K562 (cell line): Measurements from ENCODE around the gene SERHL2. TPM values are rescaled to one million over a fixed set of nuclear protein-coding genes. Genes with fewer than 3 reads are reported as not detected.

ENCODE experiments used
- ATAC-seq: fragments of 200-7000 bp; cut with Tn5 transposase; 3 replicates; pipeline ENCODE4 v1.9.1; 2020; ENCODE audit warnings: moderate library complexity
- BruUV-seq: library from RNA; stranded (reverse); fragments of 400-500 nt; replicated peaks from 2 replicates; lab custom pipeline; 2021; lab: Mats Ljungman, UMichigan
- CTCF ChIA-PET: fragments of 300-600 bp; formaldehyde crosslinking; extraction: SDS; loops from one replicate; lab custom pipeline; 2021; ENCODE audit warnings: low intra/inter-chr PET ratio; lab: Yijun Ruan, JAX
- POLR2A ChIA-PET: fragments of 300-600, 350-650 bp; sonication (Branson Sonifier 250); formaldehyde crosslinking; extraction: SDS; loops from one replicate; lab custom pipeline; 2021; ENCODE audit warnings: antibody characterized with exemption, inconsistent platforms; lab: Yijun Ruan, JAX
- DNase-seq, 4 experiments: peaks; one replicate each; pipeline versions ENCODE4 v3.0.0 to v3.0.0-alpha.2; 2011 to 2018; ENCODE audit warnings: low spot score in 3 of 4, mixed read lengths in 3 of 4; ENCODE audit errors: extremely low read depth in 1 of 4
- FAIRE-seq: peaks from 2 replicates; lab custom pipeline; 2011; peaks lifted over from hg19 to GRCh38; lab: Jason Lieb, UNC
- H2AFZ ChIP-seq: 2 replicates; pipeline ENCODE4 v1.6.0; 2011; ENCODE audit warnings: low read depth, low read length, control low read depth, inconsistent platforms
- H3K27ac ChIP-seq: fragments of 200-600 bp; 3 replicates; pipeline ENCODE4 v1.8.0; 2011; ENCODE audit warnings: low read depth, mild to moderate bottlenecking, control low read depth, inconsistent platforms, low read length, moderate library complexity, mixed read lengths; ENCODE audit errors: extremely low read depth
- H3K27me3 ChIP-seq, 2 experiments: fragments of 300-600 bp in 1 of 2; 2 replicates in 1 of 2; 3 replicates in 1 of 2; pipeline versions ENCODE4 v1.6.0 to v1.8.0; 2011; ENCODE audit warnings: inconsistent platforms in 2 of 2, low read length in 2 of 2, mild to moderate bottlenecking in 1 of 2, mixed read lengths in 1 of 2, moderate library complexity in 1 of 2; ENCODE audit not compliant: control insufficient read depth in 2 of 2, insufficient read depth in 2 of 2
- H3K36me3 ChIP-seq: fragments of 300-600 bp; 3 replicates; pipeline ENCODE4 v1.8.0; 2011; ENCODE audit warnings: mild to moderate bottlenecking, low read length, inconsistent platforms; ENCODE audit not compliant: control insufficient read depth, insufficient read depth
- H3K4me1 ChIP-seq, 2 experiments: fragments of 200-600 bp in 1 of 2; replicated peaks in 1 of 2; 2 replicates in 1 of 2; 3 replicates in 1 of 2; pipeline versions ENCODE4 v1.5.1 to v1.8.0; 2011; ENCODE audit warnings: inconsistent platforms in 2 of 2, low read length in 2 of 2, mild to moderate bottlenecking in 1 of 2, mixed read lengths in 1 of 2, moderate library complexity in 1 of 2; ENCODE audit not compliant: control insufficient read depth in 2 of 2, insufficient read depth in 2 of 2
- H3K4me2 ChIP-seq: 2 replicates; pipeline ENCODE4 v1.6.1; 2011; ENCODE audit warnings: low read length, control low read depth, inconsistent platforms, mixed read lengths; ENCODE audit not compliant: insufficient read depth
- H3K4me3 ChIP-seq: fragments of 200-600 bp; sonication (generic), shearing (Covaris generic); 2 replicates; pipeline ENCODE4 v1.5.1; 2016; ENCODE audit warnings: control low read depth, inconsistent platforms
- H3K79me2 ChIP-seq: fragments of 200-600 bp; 3 replicates; pipeline ENCODE4 v1.8.0; 2011; ENCODE audit warnings: low read length, inconsistent platforms; ENCODE audit not compliant: control insufficient read depth, insufficient read depth
- H3K9ac ChIP-seq, 2 experiments: 2 replicates each; pipeline versions ENCODE4 v1.6.0 to v1.6.1; 2011; ENCODE audit warnings: low read depth in 2 of 2, low read length in 2 of 2, control low read depth in 1 of 2, inconsistent platforms in 1 of 2, mild to moderate bottlenecking in 1 of 2, mixed read lengths in 1 of 2; ENCODE audit not compliant: insufficient read depth in 1 of 2
- H3K9me1 ChIP-seq: one replicate; pipeline ENCODE4 v1.6.0; 2011; ENCODE audit warnings: inconsistent platforms, mild to moderate bottlenecking, low read length, moderate library complexity; ENCODE audit not compliant: control insufficient read depth, insufficient read depth
- H3K9me3 ChIP-seq: replicated peaks from 2 replicates; pipeline ENCODE4 v1.5.1; 2011; ENCODE audit warnings: low read depth, low read length, inconsistent platforms; ENCODE audit not compliant: control insufficient read depth, insufficient read depth
- H4K20me1 ChIP-seq: replicated peaks from 2 replicates; pipeline ENCODE4 v1.6.1; 2011; ENCODE audit warnings: low read length, inconsistent platforms, mixed read lengths; ENCODE audit not compliant: control insufficient read depth, insufficient read depth
- FIP1L1 ChIP-seq: fragments of 200-400 bp; formaldehyde crosslinking; IDR thresholded peaks from 2 replicates; pipeline ENCODE4 v1.6.1; 2018; ENCODE audit warnings: mild to moderate bottlenecking, low read depth, low read length; ENCODE audit not compliant: poor library complexity, severe bottlenecking
- FOXM1 ChIP-seq, 2 experiments: fragments of 450-650 bp in 1 of 2; sonication (generic) in 1 of 2; formaldehyde crosslinking in 1 of 2; IDR thresholded peaks; 2 replicates each; pipeline versions ENCODE4 v1.6.1 to v1.9.0; 2017 to 2022; ENCODE audit warnings: low read depth in 2 of 2, mild to moderate bottlenecking in 2 of 2, missing genetic modification reagents in 1 of 2, moderate library complexity in 1 of 2
- GMEB1 ChIP-seq: fragments of 250-450 bp; sonication (Bioruptor Pico); IDR thresholded peaks from 2 replicates; pipeline ENCODE4 v1.4.0; 2020; ENCODE audit warnings: mild to moderate bottlenecking
- MBD1 ChIP-seq: fragments of 250-450 bp; sonication (Bioruptor Pico); IDR thresholded peaks from 2 replicates; pipeline ENCODE4 v1.8.0; 2022; ENCODE audit warnings: inconsistent platforms
- MITF ChIP-seq: IDR thresholded peaks from 2 replicates; pipeline ENCODE4 v1.6.1; 2014; ENCODE audit warnings: antibody characterized with exemption
- MYBL2 ChIP-seq, 2 experiments: fragments of 450-650 bp in 1 of 2; sonication (generic) in 1 of 2; formaldehyde crosslinking in 1 of 2; IDR thresholded peaks; 2 replicates each; pipeline versions ENCODE4 v1.6.1 to v1.8.1; 2017 to 2022; ENCODE audit warnings: borderline replicate concordance in 1 of 2, inconsistent platforms in 1 of 2, low read depth in 1 of 2, mild to moderate bottlenecking in 1 of 2, missing genetic modification reagents in 1 of 2, moderate library complexity in 1 of 2
- RBM15 ChIP-seq: fragments of 200-400 bp; formaldehyde crosslinking; IDR thresholded peaks from 2 replicates; pipeline ENCODE4 v1.6.1; 2018; ENCODE audit warnings: mild to moderate bottlenecking, low read length, moderate library complexity; ENCODE audit not compliant: insufficient read depth
- SP1 ChIP-seq: sonication (generic); formaldehyde crosslinking; IDR thresholded peaks from 2 replicates; pipeline ENCODE4 v1.8.1; 2022; ENCODE audit warnings: mild to moderate bottlenecking, missing genetic modification reagents
- TAF1 ChIP-seq: IDR thresholded peaks from 2 replicates; pipeline ENCODE4 v1.6.1; 2011; ENCODE audit warnings: mild to moderate bottlenecking, low read length, moderate library complexity; ENCODE audit not compliant: insufficient read depth, control insufficient read depth, severe bottlenecking; ENCODE audit errors: extremely low read depth
- TAL1 ChIP-seq: fragments of 450-650 bp; IDR thresholded peaks from 2 replicates; pipeline ENCODE4 v1.6.1; 2016; ENCODE audit warnings: mild to moderate bottlenecking
- ZBTB17 ChIP-seq: fragments of 450-650 bp; formaldehyde crosslinking; IDR thresholded peaks from 2 replicates; pipeline ENCODE4 v1.4.0; 2020; ENCODE audit warnings: mild to moderate bottlenecking
- ZC3H8 ChIP-seq: fragments of 450-650 bp; IDR thresholded peaks from 2 replicates; pipeline ENCODE4 v1.6.1; 2017
- ZNF12 ChIP-seq: sonication (generic); formaldehyde crosslinking; IDR thresholded peaks from 2 replicates; pipeline ENCODE4 v1.4.0; 2020; ENCODE audit warnings: mild to moderate bottlenecking, missing genetic modification reagents
- ZNF140 ChIP-seq: fragments of 250-450 bp; sonication (Bioruptor Pico); IDR thresholded peaks from 2 replicates; pipeline ENCODE4 v1.8.0; 2021; ENCODE audit warnings: moderate library complexity, mild to moderate bottlenecking, inconsistent platforms
- ZNF561 ChIP-seq: fragments of 450-650 bp; formaldehyde crosslinking; conservative IDR thresholded peaks from 2 replicates; pipeline ENCODE4 v1.4.0; 2020; ENCODE audit warnings: mild to moderate bottlenecking, moderate library complexity
- ZNF57 ChIP-seq: fragments of 450-650 bp; formaldehyde crosslinking; IDR thresholded peaks from 2 replicates; pipeline ENCODE4 v1.4.0; 2020; ENCODE audit warnings: mild to moderate bottlenecking, moderate library complexity
- ZNF76 ChIP-seq: fragments of 250-450 bp; sonication (Bioruptor Pico); IDR thresholded peaks from 2 replicates; pipeline ENCODE4 v1.4.0; 2020; ENCODE audit warnings: mild to moderate bottlenecking, moderate library complexity, borderline replicate concordance
- WGBS: fragments of 100-300 bp; shearing (Covaris generic); methylation state at CpG from one replicate; pipeline ENCODE4 v1.1.6; 2016; ENCODE audit warnings: low coverage, mixed read lengths; ENCODE audit not compliant: insufficient coverage; ENCODE audit errors: missing lambda C conversion rate; 5-methylcytosine and 5-hydroxymethylcytosine counted together
- in situ Hi-C: fragments of 300-500 bp; cut with MboI; formaldehyde crosslinking; loops from 4 replicates; pipeline ENCODE4 v1.15.0; 2018; ENCODE audit warnings: inconsistent platforms, mixed read lengths
- intact Hi-C: fragments of 100-400 bp; cut with micrococcal nuclease; formaldehyde crosslinking; loops from 2 replicates; pipeline ENCODE4 v1.14.2; 2022
- polyA plus RNA-seq, 8 experiments: library from polyadenylated mRNA; depleted of rRNA in 4 of 8; stranded (reverse) in 5 of 8; unstranded in 3 of 8; fragments of >200 nt; fragmentation: Nextera tagmentation in 2 of 8; fragmentation: Illumina TruSeq in 1 of 8; extraction: Ambion mirVana in 2 of 8; extraction: Trizol in 1 of 8; gene quantifications; 2 replicates each; pipeline versions ENCODE4 v1.2.1 to v1.2.3, GENCODE V29; 2011 to 2014; ENCODE audit warnings: inconsistent platforms in 1 of 8, missing spikeins in 1 of 8
- total RNA-seq, 7 experiments: library from RNA; depleted of rRNA in 6 of 7; stranded (reverse); fragments of >200 nt in 6 of 7; fragmentation: Illumina TruSeq in 2 of 7; extraction: Trizol in 2 of 7; gene quantifications; 2 replicates each; pipeline versions ENCODE4 v1.2.1 to v1.2.3, GENCODE V29; 2011 to 2021; ENCODE audit warnings: low replicate concordance in 1 of 7

SERHL2 gene
- total and polyA plus RNA-seq, 9 of the 15 experiments (the other 6 are each of a cell fraction or from before 2014, with no cell fraction given) = 19.9 to 62.6 (median 25.2) TPM

GRCh38 chr22:42595434-42595833, 41.7 kb downstream of the SERHL2 start:
- Histone ChIP-seq H3K4me3 (no peak overlapping the region), H3K4me2 (no peak overlapping the region), H2AFZ (no peak overlapping the region), H3K27me3 (no peaks in the 10 kb centered on the region), H3K79me2 (no peaks in the 10 kb centered on the region; the same call in 2 of the 3 replicates), H3K36me3 (peaks cover 82% of the 10 kb centered on the region; the same call in 2 of the 3 replicates), H3K9me3 (no peaks in the 10 kb centered on the region), H3K9ac (no peak overlapping the region), H4K20me1 (no peaks in the 10 kb centered on the region; the same call in 1 of the 2 replicates), H3K27ac (no peak overlapping the region), H3K9me1 (no peaks in the 10 kb centered on the region), H3K4me1 (no peaks in the 10 kb centered on the region)
- WGBS = 44% methylated on average over 2 of the region's 3 CpGs
- DNase-seq = no peak
- ChIA-PET CTCF (no interaction called here), POLR2A (interaction anchor here (1.0 to 4.8 kb wide), 4 partner anchors 10 to 19 kb away, joined by 3 to 31 read pairs (median 11); partner anchors contain the start of gene POLDIP3)
- intact Hi-C loops (no loop called here), in situ Hi-C loops (no loop called here)
- TF ChIP-seq ZNF140 (CRISPR knock-in tag) = no peak
- no peak for TF ChIP-seq GMEB1
- no peak for TF ChIP-seq ZNF57
- TF ChIP-seq ZNF12 (CRISPR knock-in tag) = no peak
- no peak for TF ChIP-seq MBD1 (CRISPR knock-in tag)
- TF ChIP-seq ZC3H8 = no peak
- no peak for TF ChIP-seq SP1 (CRISPR knock-in tag)
- no peak for TF ChIP-seq ZBTB17 (CRISPR knock-in tag)
- no peak for TF ChIP-seq MITF
- no peak for TF ChIP-seq ZNF561
- TF ChIP-seq TAL1 = no peak
- TF ChIP-seq TAF1 = no peak
- no peak for TF ChIP-seq FOXM1 (IDR thresholded peaks at IDR 0.05; ENCODE audit: low read depth)
- no peak for TF ChIP-seq FOXM1 (CRISPR knock-in tag; IDR thresholded peaks at IDR 0.05; ENCODE audit: low read depth)
- no peak for TF ChIP-seq FIP1L1
- TF ChIP-seq RBM15 = no peak
- TF ChIP-seq MYBL2 (IDR thresholded peaks at IDR 0.05; ENCODE audit: low read depth) = no peak
- no peak for TF ChIP-seq MYBL2 (CRISPR knock-in tag; IDR thresholded peaks at IDR 0.05; ENCODE audit: borderline replicate concordance)
- TF ChIP-seq ZNF76 (CRISPR knock-in tag) = no peak
- no peak for FAIRE-seq
- no peak for ATAC-seq
- no TSS peak for BruUV-seq
